Omental fat pad (tissue), 4 donors: ENCODE results near the gene EPHA5. TPM values are rescaled to one million over a fixed set of nuclear protein-coding genes. Genes with fewer than 3 reads are reported as not detected.
"Not testable (repeated sequence)": the region's sequence is repeated elsewhere in the genome, so short reads cannot be mapped to it uniquely, and the experiment has no call there.

Source experiments
- ATAC-seq: fragments of 150-250 bp; one replicate; pipeline ENCODE4 v1.9.1; 2016; ENCODE audit warnings: mild to moderate bottlenecking, moderate library complexity; ENCODE audit not compliant: low FRiP score
- DNase-seq: peaks from one replicate; pipeline ENCODE4 v3.0.0-alpha.2; 2019; ENCODE audit warnings: low spot score
- total RNA-seq, 4 donors: library from RNA; depleted of rRNA; stranded (reverse); fragments of >200 nt; gene quantifications; one replicate each; pipeline ENCODE4 v1.1.0, GENCODE V29; 2016
- TF ChIP-seq, protein P1 (sequence below), 3 donors: fragments of 450-650 bp; IDR thresholded peaks; one replicate each; pipeline ENCODE4 v1.5.1; 2016 to 2017; ENCODE audit warnings: antibody characterized with exemption in 3 of 3, mild to moderate bottlenecking in 3 of 3, moderate library complexity in 2 of 3

The EPHA5 gene
- total RNA-seq, 4 donors from 2014 or later: 0.12 to 0.65 TPM; not detected in 2

DNA sequence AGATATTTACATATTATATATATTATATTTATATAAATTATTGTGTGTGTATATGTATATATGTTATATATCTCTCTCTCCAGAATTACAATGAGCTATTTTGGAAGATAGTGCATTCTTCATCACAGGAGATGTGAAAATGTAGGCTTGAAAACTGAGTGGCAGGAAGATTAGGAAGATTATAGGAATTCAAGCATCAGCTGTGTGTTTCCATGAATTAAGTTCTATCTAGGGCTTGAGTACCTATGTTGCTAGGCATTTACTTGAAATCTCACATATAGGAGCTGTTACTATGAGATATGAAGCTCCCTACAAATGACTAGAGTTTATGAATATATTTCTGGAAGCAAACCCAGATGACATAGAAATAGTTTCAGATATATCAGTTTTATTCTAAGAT, 328.7 kb downstream of the EPHA5 start:
- ATAC-seq: no peak
- TF ChIP-seq, protein P1, sequence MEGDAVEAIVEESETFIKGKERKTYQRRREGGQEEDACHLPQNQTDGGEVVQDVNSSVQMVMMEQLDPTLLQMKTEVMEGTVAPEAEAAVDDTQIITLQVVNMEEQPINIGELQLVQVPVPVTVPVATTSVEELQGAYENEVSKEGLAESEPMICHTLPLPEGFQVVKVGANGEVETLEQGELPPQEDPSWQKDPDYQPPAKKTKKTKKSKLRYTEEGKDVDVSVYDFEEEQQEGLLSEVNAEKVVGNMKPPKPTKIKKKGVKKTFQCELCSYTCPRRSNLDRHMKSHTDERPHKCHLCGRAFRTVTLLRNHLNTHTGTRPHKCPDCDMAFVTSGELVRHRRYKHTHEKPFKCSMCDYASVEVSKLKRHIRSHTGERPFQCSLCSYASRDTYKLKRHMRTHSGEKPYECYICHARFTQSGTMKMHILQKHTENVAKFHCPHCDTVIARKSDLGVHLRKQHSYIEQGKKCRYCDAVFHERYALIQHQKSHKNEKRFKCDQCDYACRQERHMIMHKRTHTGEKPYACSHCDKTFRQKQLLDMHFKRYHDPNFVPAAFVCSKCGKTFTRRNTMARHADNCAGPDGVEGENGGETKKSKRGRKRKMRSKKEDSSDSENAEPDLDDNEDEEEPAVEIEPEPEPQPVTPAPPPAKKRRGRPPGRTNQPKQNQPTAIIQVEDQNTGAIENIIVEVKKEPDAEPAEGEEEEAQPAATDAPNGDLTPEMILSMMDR (IDR thresholded peaks at IDR 0.05): no peak
- no peak for DNase-seq

DNA sequence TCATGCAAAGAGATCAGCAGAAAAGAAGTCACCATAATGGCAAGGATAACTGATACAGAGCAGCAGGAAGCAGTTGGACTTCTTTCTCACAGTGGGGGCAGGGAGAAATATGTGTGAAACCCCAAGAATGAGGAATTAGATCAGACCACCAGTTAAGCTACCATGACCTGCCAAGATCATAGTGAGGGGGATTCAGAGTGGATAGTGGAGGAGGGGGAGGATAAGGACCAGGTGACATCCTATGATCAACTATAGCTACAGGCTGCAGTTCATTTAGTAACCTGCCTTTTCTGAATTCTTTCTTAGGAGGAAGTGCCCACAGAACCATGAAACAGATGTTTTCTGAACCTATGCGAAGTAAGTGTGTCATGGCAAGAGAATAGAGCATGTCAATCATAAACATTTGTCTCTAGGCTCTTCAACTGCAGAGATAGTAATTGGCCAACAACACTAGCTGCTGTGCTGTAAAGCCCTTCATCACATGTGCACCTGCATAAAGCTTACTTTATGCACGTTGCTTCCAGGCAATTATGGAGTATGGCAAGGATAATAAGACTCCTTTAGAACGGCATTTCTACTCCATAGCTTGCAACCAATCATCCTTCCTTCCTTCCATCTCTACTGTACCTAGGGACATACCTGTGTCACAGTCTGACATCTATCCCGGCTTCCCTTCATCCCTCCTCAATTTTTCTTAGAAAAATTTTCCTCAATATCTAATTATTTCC, 329.7 kb downstream of the EPHA5 start:
- TF ChIP-seq, protein P1 (IDR thresholded peaks at IDR 0.05): no peak

DNA sequence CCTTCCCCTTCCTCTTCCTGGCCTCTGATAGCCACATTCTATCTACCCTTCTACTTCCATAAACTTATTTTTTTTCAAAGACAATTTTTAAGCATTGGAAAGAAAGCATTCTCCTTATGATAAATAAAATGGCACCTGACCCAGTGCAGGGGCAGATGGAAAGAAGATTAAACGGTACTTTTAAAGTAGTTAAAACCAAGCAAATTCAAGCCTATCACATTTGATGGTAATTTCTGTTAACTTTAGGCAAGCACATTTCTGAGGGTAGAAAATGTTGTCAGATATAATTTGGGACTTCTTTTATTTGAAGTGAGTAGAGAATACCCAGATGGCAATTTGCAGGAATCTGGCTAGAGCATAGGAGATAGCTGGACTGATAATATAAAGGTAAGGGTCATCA, 332.9 kb downstream of the EPHA5 start:
- DNase-seq (no peak), ATAC-seq (no peak)
- TF ChIP-seq, protein P1 (IDR thresholded peaks at IDR 0.05): no peak

More for the DNA sequence above, 329.7 kb downstream of the EPHA5 start:
- ATAC-seq: no peak
- DNase-seq: no peak

DNA sequence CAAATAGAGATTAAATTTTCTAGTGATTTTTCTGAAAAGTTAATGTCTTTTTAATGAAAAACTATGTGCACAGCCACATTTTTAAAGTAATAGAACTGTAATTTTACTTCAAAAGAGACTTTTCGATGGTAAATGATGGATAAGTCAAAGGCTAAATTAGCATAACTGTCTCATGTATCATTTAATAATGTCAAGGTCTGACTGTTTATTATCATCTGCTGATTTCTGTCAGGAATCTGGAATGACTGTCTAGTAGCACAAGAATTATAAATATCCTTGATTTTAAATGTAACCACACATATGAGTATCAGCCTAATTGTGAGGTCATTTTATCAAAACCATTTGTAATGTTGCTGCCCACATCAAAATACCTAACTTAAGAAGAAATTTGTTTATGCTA, 333.8 kb downstream of the EPHA5 start:
- TF ChIP-seq, protein P1 (IDR thresholded peaks at IDR 0.05): no peak
- ATAC-seq (no peak), DNase-seq (no peak)

DNA sequence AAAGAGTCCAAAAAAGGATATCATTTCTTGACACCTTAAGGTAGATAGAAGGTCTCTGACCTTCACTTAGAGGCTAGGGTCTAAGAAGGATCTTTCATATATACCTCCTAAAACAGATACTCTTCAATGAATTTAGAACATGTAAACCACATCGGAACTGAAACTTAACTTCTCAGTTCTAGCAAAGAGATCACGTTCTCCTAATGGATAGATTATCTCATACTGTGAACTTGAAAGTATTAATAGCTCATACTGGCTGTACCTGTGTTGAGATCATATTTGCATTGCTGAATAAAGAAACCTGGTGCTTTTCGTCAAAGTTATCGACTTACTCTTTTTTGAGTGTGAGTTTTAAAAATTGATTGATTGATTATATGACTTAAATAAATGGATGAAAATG, 353.8 kb downstream of the EPHA5 start:
- DNase-seq (no peak), ATAC-seq (no peak)
- TF ChIP-seq, protein P1 (IDR thresholded peaks at IDR 0.05): no peak

DNA sequence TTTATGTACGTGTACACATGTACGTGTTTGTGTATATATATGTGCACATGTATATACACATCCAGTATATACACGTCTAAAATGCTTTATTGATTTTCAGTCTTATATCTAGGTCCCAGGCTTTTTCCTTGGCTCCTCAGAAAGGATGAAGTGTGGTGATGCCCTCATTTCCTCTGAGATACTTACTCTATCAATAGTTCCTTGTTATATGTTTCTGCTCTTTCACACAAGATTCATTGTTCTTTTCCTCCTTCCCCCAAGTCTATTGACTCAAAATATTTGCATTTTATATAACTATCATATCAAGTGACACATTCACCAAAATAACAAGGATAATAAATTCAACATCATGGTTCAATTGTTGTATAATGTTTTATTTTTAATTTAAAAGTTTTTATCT, 359.2 kb downstream of the EPHA5 start:
- no peak for DNase-seq
- ATAC-seq: no peak
- TF ChIP-seq, protein P1 (IDR thresholded peaks at IDR 0.05): no peak

DNA sequence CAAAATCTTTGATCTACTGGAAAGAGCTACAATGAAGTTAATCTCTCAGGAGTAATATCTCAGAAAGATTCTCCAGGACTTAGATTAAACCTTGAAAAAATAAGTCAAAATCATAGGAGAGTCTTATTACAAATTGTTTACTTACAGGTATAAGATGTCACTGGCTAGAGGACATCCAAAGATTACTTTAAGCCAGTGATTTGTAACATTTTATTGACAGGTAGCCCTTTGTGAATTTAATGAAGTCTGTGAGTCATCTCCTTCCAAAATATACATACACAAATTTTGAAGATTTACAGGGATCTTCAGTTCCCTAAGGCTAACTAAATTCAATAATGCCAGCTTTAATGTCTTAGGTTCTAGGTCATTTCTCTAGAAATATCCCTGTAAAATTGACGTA, 359.7 kb downstream of the EPHA5 start:
- DNase-seq (no peak), ATAC-seq (no peak)
- TF ChIP-seq, protein P1 (IDR thresholded peaks at IDR 0.05): no peak

DNA sequence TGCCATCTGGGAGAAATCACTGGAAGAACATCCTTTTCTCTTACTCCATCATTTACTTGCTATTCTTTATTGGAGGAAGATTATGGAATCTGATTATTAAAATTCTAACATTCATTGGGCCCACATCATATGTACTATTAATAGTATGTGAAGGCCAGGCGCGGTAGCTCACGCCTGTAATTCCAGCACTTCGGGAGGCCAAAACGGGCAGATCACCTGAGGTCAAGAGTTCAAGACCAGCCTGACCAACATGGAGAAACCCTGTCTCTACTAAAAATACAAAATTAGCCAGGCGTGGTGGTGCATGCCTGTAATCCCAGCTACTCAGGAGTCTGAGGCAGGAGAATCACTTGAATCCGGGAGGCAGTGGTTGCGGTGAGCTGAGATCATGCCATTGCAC, 361.7 kb downstream of the EPHA5 start:
- not testable (repeated sequence) for ATAC-seq, DNase-seq
